ENCODE results near the gene RGS11. TPM values are rescaled to one million over a fixed set of nuclear protein-coding genes. Genes with fewer than 3 reads are reported as not detected.
"Not testable (repeated sequence)": the region's sequence is repeated elsewhere in the genome, so short reads cannot be mapped to it uniquely, and the experiment has no call there.

The RGS11 gene
- total RNA-seq, 4 donors from 2014 or later = 20.8 to 59.0 (median 29.7) TPM

GRCh38 chr16:268141-269053 lies 7.3 kb downstream of the RGS11 start:
- DNase-seq (ENCODE audit: low spot score in 2 of 2) = no peak
- no peak overlapping the region for H3K4me3 ChIP-seq
- peaks cover 0 to 16% (median 0%) of the 10 kb centered on the region in 4 donors for H3K4me1 ChIP-seq
- H3K27ac ChIP-seq = peak overlapping the region in 2 of 4 donors; percentile 5 to 60
- no peaks in the 10 kb centered on the region for H3K27me3 ChIP-seq
- WGBS, 2 donors = 67 to 72% methylated on average over 39 to 40 of the region's 40 CpGs
- peaks cover 0 to 34% (median 3%) of the 10 kb centered on the region in 3 donors for H3K36me3 ChIP-seq
- no peak for TF ChIP-seq CTCF (IDR thresholded peaks at IDR 0.05)
- TF ChIP-seq POLR2A (IDR thresholded peaks at IDR 0.05) = no peak
- no peak for TF ChIP-seq EP300 (IDR thresholded peaks at IDR 0.05)
- no peaks in the 10 kb centered on the region for H3K9me3 ChIP-seq

GRCh38 chr16:267562-267961 lies 8.2 kb downstream of the RGS11 start:
- Histone ChIP-seq H3K36me3 (peaks cover 0 to 42% (median 4%) of the 10 kb centered on the region in 3 donors), H3K4me1 (peaks cover 0 to 16% (median 0%) of the 10 kb centered on the region in 4 donors)
- H3K9me3 ChIP-seq; H3K4me3 ChIP-seq; H3K27ac ChIP-seq; DNase-seq (ENCODE audit: low spot score in 2 of 2); H3K27me3 ChIP-seq: not testable (repeated sequence)
- WGBS, 2 donors = 88% methylated on average over 17 of the region's 17 CpGs

- H3K27ac ChIP-seq = peak overlapping the region in 1 of 4 donors; percentile 70
- no peak overlapping the region for H3K4me3 ChIP-seq
- WGBS, 2 donors = 62 to 67% methylated on average over 24 to 25 of the region's 25 CpGs
- TF ChIP-seq CTCF (IDR thresholded peaks at IDR 0.05) (no peak), EP300 (IDR thresholded peaks at IDR 0.05) (no peak), POLR2A (IDR thresholded peaks at IDR 0.05) (no peak)
- peaks cover 0 to 16% (median 0%) of the 10 kb centered on the region in 4 donors for H3K4me1 ChIP-seq
- peaks cover 0 to 52% (median 9%) of the 10 kb centered on the region in 3 donors for H3K36me3 ChIP-seq
- no peaks in the 10 kb centered on the region for H3K27me3 ChIP-seq
- no peak for DNase-seq (ENCODE audit: low spot score in 2 of 2)
- H3K9me3 ChIP-seq = no peaks in the 10 kb centered on the region
These were observed 9.2 kb downstream of the RGS11 start for GRCh38 chr16:266258-267164.

GRCh38 chr16:265711-266110 lies 10.0 kb downstream of the RGS11 start:
- 43 to 54% methylated on average over 5 to 12 of the region's 12 CpGs for WGBS, 2 donors
- Histone ChIP-seq H3K4me3 (no peak overlapping the region), H3K27me3 (no peaks in the 10 kb centered on the region), H3K9me3 (no peaks in the 10 kb centered on the region), H3K36me3 (peaks cover 0 to 56% (median 9%) of the 10 kb centered on the region in 3 donors), H3K4me1 (peaks cover 0 to 16% (median 0%) of the 10 kb centered on the region in 4 donors), H3K27ac (peak overlapping the region in 1 of 4 donors; percentile 70)
- TF ChIP-seq POLR2A (IDR thresholded peaks at IDR 0.05) (no peak), CTCF (IDR thresholded peaks at IDR 0.05) (no peak), EP300 (IDR thresholded peaks at IDR 0.05) (no peak)
- DNase-seq (ENCODE audit: low spot score in 2 of 2) = no peak

GRCh38 chr16:265002-265529 lies 10.7 kb downstream of the RGS11 start:
- WGBS, 2 donors = 84 to 94% methylated on average over 13 to 14 of the region's 14 CpGs
- DNase-seq (ENCODE audit: low spot score in 2 of 2) = no peak
- Histone ChIP-seq H3K36me3 (peaks cover 0 to 56% (median 9%) of the 10 kb centered on the region in 3 donors), H3K9me3 (no peaks in the 10 kb centered on the region), H3K27ac (peak overlapping the region in 1 of 4 donors; percentile 70), H3K4me1 (peaks cover 0 to 16% (median 0%) of the 10 kb centered on the region in 4 donors), H3K27me3 (no peaks in the 10 kb centered on the region), H3K4me3 (no peak overlapping the region)
- TF ChIP-seq EP300 (IDR thresholded peaks at IDR 0.05) (no peak), CTCF (IDR thresholded peaks at IDR 0.05) (no peak), POLR2A (IDR thresholded peaks at IDR 0.05) (no peak)
